DOHH2 (cell line): ENCODE data around the gene PRR23A.

ENCODE experiments used
- H3F3A ChIP-seq: fragments of 200-600 bp; sonication (generic), shearing (Covaris generic); 2 replicates; pipeline ENCODE4 v1.6.0; 2016; ENCODE audit warnings: antibody characterized with exemption, mild to moderate bottlenecking; ENCODE audit not compliant: control insufficient read depth, insufficient read depth
- H3K27ac ChIP-seq: fragments of 200-600 bp; sonication (generic); 2 replicates; pipeline ENCODE4 v1.5.1; 2014; ENCODE audit warnings: low read depth, mild to moderate bottlenecking, low read length, moderate library complexity
- H3K27me3 ChIP-seq: fragments of 200-600 bp; sonication (generic); 2 replicates; pipeline ENCODE4 v1.6.1; 2014; ENCODE audit warnings: mild to moderate bottlenecking, low read length, mixed read lengths; ENCODE audit not compliant: control insufficient read depth
- H3K36me3 ChIP-seq: fragments of 200-600 bp; sonication (generic); 2 replicates; pipeline ENCODE4 v1.6.1; 2014; ENCODE audit warnings: mild to moderate bottlenecking, low read length, moderate library complexity, mixed read lengths; ENCODE audit not compliant: control insufficient read depth
- H3K4me1 ChIP-seq: fragments of 200-600 bp; sonication (generic); 2 replicates; pipeline ENCODE4 v1.6.1; 2014; ENCODE audit warnings: mild to moderate bottlenecking, low read length, mixed read lengths; ENCODE audit not compliant: control insufficient read depth
- H3K4me2 ChIP-seq: fragments of 200-600 bp; sonication (generic); 2 replicates; pipeline ENCODE4 v1.6.0; 2014; ENCODE audit warnings: mild to moderate bottlenecking, low read length, moderate library complexity
- H3K4me3 ChIP-seq: fragments of 200-600 bp; sonication (generic); 2 replicates; pipeline ENCODE4 v1.5.1; 2014; ENCODE audit warnings: mild to moderate bottlenecking, low read length, mixed read lengths
- H3K79me2 ChIP-seq: fragments of 200-600 bp; sonication (generic); 2 replicates; pipeline ENCODE4 v1.6.1; 2014; ENCODE audit warnings: mild to moderate bottlenecking, low read length, mixed read lengths; ENCODE audit not compliant: control insufficient read depth
- H3K9me2 ChIP-seq: fragments of 200-600 bp; sonication (generic); replicated peaks from 2 replicates; pipeline ENCODE4 v1.6.1; 2014; ENCODE audit warnings: mild to moderate bottlenecking, low read length, mixed read lengths; ENCODE audit not compliant: control insufficient read depth
- H3K9me3 ChIP-seq: fragments of 200-600 bp; sonication (generic); 2 replicates; pipeline ENCODE4 v1.6.1; 2014; ENCODE audit warnings: antibody characterized with exemption, low read length, mixed read lengths; ENCODE audit not compliant: control insufficient read depth, insufficient read depth
- H4K20me1 ChIP-seq: fragments of 200-600 bp; sonication (generic); 2 replicates; pipeline ENCODE4 v1.6.0; 2014; ENCODE audit warnings: low read depth, mild to moderate bottlenecking, antibody characterized with exemption, low read length, moderate library complexity; ENCODE audit not compliant: control insufficient read depth, insufficient read depth
- CTCF ChIP-seq: fragments of 200-600 bp; sonication (generic); IDR thresholded peaks from one replicate; pipeline ENCODE4 v1.5.1; 2014; ENCODE audit warnings: antibody characterized with exemption, mild to moderate bottlenecking, low read depth, low read length; ENCODE audit not compliant: poor library complexity, severe bottlenecking
- EZH2phosphoT487 ChIP-seq: fragments of 200-600 bp; sonication (generic); IDR thresholded peaks from 2 replicates; pipeline ENCODE4 v1.6.1; 2017; ENCODE audit warnings: borderline replicate concordance, mild to moderate bottlenecking, antibody characterized with exemption, low read length, moderate library complexity, mixed read lengths

Gene PRR23A

GRCh38 chr3:138975351-138975750, 30.7 kb downstream of the PRR23A start:
- Histone ChIP-seq H3K36me3 (no peaks in the 10 kb centered on the region), H3K79me2 (no peaks in the 10 kb centered on the region), H3K4me1 (no peaks in the 10 kb centered on the region), H3F3A (no peaks in the 10 kb centered on the region), H4K20me1 (no peaks in the 10 kb centered on the region), H3K9me2 (no peaks in the 10 kb centered on the region), H3K27me3 (no peaks in the 10 kb centered on the region; the same call in 1 of the 2 replicates), H3K4me3 (no peak overlapping the region), H3K27ac (no peak overlapping the region), H3K9me3 (no peaks in the 10 kb centered on the region), H3K4me2 (no peak overlapping the region)
- no peak for TF ChIP-seq EZH2phosphoT487
- TF ChIP-seq CTCF: no peak

GRCh38 chr3:138974462-138974861, 31.6 kb downstream of the PRR23A start:
- H3K36me3 ChIP-seq: no peaks in the 10 kb centered on the region
- H3K9me2 ChIP-seq: no peaks in the 10 kb centered on the region
- TF ChIP-seq EZH2phosphoT487 (no peak), CTCF (no peak)
- H3K4me1 ChIP-seq: no peaks in the 10 kb centered on the region
- H4K20me1 ChIP-seq: no peaks in the 10 kb centered on the region
- no peak overlapping the region for H3K27ac ChIP-seq
- no peaks in the 10 kb centered on the region for H3K79me2 ChIP-seq
- no peak overlapping the region for H3K4me3 ChIP-seq
- H3F3A ChIP-seq: no peaks in the 10 kb centered on the region
- H3K4me2 ChIP-seq: no peak overlapping the region
- H3K9me3 ChIP-seq: no peaks in the 10 kb centered on the region
- no peaks in the 10 kb centered on the region; the same call in 1 of the 2 replicates for H3K27me3 ChIP-seq

GRCh38 chr3:138972941-138973340, 33.1 kb downstream of the PRR23A start:
- Histone ChIP-seq H3K9me2 (no peaks in the 10 kb centered on the region), H3K4me3 (no peak overlapping the region), H3K27me3 (no peaks in the 10 kb centered on the region), H3K9me3 (no peaks in the 10 kb centered on the region), H3K27ac (no peak overlapping the region), H4K20me1 (no peaks in the 10 kb centered on the region), H3K36me3 (no peaks in the 10 kb centered on the region), H3K4me1 (no peaks in the 10 kb centered on the region), H3K4me2 (no peak overlapping the region), H3F3A (no peaks in the 10 kb centered on the region), H3K79me2 (no peaks in the 10 kb centered on the region)
- TF ChIP-seq CTCF (no peak), EZH2phosphoT487 (no peak)
